NB4 (cell line): ENCODE data around the gene C4orf51.

Experiments
- DNase-seq: peaks from one replicate; pipeline ENCODE4 v3.0.0; 2010; ENCODE audit warnings: low read depth
- H3K4me3 ChIP-seq: one replicate; pipeline ENCODE4 v1.5.1; 2011; ENCODE audit warnings: mild to moderate bottlenecking, low read depth, low read length, moderate library complexity
- CTCF ChIP-seq: IDR thresholded peaks from one replicate; pipeline ENCODE4 v1.5.1; 2012; ENCODE audit warnings: low read depth, low read length
- MAX ChIP-seq: IDR thresholded peaks from 2 replicates; pipeline ENCODE4 v1.6.1; 2011; ENCODE audit warnings: low read depth, low read length
- MYC ChIP-seq: IDR thresholded peaks from 2 replicates; pipeline ENCODE4 v1.6.1; 2011; ENCODE audit warnings: low read depth, low read length
- POLR2A ChIP-seq: IDR thresholded peaks from 2 replicates; pipeline ENCODE4 v1.6.1; 2011; ENCODE audit warnings: mild to moderate bottlenecking; ENCODE audit not compliant: insufficient read length; ENCODE audit errors: extremely low read depth

C4orf51 gene

GRCh38 chr4:145734031-145734430 lies 54.1 kb downstream of the C4orf51 start:
- DNase-seq, result no peak
- H3K4me3 ChIP-seq, result no peak overlapping the region
- TF ChIP-seq MYC (no peak), MAX (no peak), POLR2A (no peak), CTCF (no peak)

GRCh38 chr4:145734576-145735346 lies 54.8 kb downstream of the C4orf51 start:
- TF ChIP-seq CTCF (no peak), MAX (no peak), MYC (no peak), POLR2A (no peak)
- no peak overlapping the region for H3K4me3 ChIP-seq
- DNase-seq, result no peak

GRCh38 chr4:145735347-145735675 lies 55.4 kb downstream of the C4orf51 start:
- TF ChIP-seq POLR2A (no peak), MAX (no peak), MYC (no peak), CTCF (no peak)
- DNase-seq, result no peak
- no peak overlapping the region for H3K4me3 ChIP-seq

- TF ChIP-seq POLR2A (no peak), MAX (no peak), MYC (no peak), CTCF (no peak)
- no peak for DNase-seq
- no peak overlapping the region for H3K4me3 ChIP-seq
Measured at GRCh38 chr4:145735827-145736226, 55.9 kb downstream of the C4orf51 start.

GRCh38 chr4:145736241-145736831 lies 56.4 kb downstream of the C4orf51 start:
- TF ChIP-seq MYC (no peak), POLR2A (no peak), MAX (no peak), CTCF (no peak)
- no peak overlapping the region for H3K4me3 ChIP-seq
- DNase-seq, result no peak
